ENCODE data around the gene RNF220.

The RNF220 gene

GRCh38 chr1:44640200-44640853 is 235.3 kb downstream of the RNF220 start:
- Histone ChIP-seq H2AFZ (ENCODE audit: insufficient read depth, low read length, poor library complexity) (no peak overlapping the region), H2BK120ac (ENCODE audit: insufficient read depth, low read length, poor library complexity) (no peak overlapping the region), H4K91ac (ENCODE audit: low read depth, low read length) (no peak overlapping the region), H3K4me2 (ENCODE audit: low read length) (no peak overlapping the region), H3K79me2 (ENCODE audit: control insufficient read depth, insufficient read depth, low read length, poor library complexity) (no peaks in the 10 kb centered on the region), H3K14ac (ENCODE audit: low read length) (no peak overlapping the region), H2BK5ac (ENCODE audit: low read depth, low read length, poor library complexity) (no peak overlapping the region), H2AK5ac (ENCODE audit: low read length) (no peak overlapping the region), H3K18ac (ENCODE audit: low read length) (no peak overlapping the region), H3K36me3 (ENCODE audit: control insufficient read depth in 1 of 2, insufficient read depth in 2 of 2, low read length in 2 of 2) (peaks cover 71 to 85% of the 10 kb centered on the region in 2 experiments), H3K27me3 (ENCODE audit: insufficient read depth, low read length) (no peaks in the 10 kb centered on the region), H3K79me1 (ENCODE audit: low read length) (no peaks in the 10 kb centered on the region), H3K27ac (ENCODE audit: low read depth, low read length) (no peak overlapping the region), H4K12ac (ENCODE audit: low read depth, low read length) (no peak overlapping the region), H3K9ac (ENCODE audit: low read length) (no peak overlapping the region), H3K4me3 (ENCODE audit: low read depth, low read length) (no peak overlapping the region), H2BK12ac (ENCODE audit: low read length) (no peak overlapping the region), H4K8ac (ENCODE audit: low read depth, low read length) (no peak overlapping the region), H3K9me3 (ENCODE audit: insufficient read depth, low read depth, low read length) (no peaks in the 10 kb centered on the region), H3K4me1 (ENCODE audit: control insufficient read depth in 1 of 2, insufficient read depth in 2 of 2, low read length in 2 of 2) (no peaks in the 10 kb centered on the region), H3K23ac (ENCODE audit: low read length) (no peak overlapping the region), H3K4ac (ENCODE audit: low read depth, low read length) (no peak overlapping the region)
- no CpG with 5 or more reads among the region's 24 CpGs for WGBS (ENCODE audit: extremely low coverage, insufficient coverage, insufficient read length)
- DNase-seq = no peak

- H3K27me3 ChIP-seq (ENCODE audit: insufficient read depth, low read length) = no peaks in the 10 kb centered on the region
- H2AK5ac ChIP-seq (ENCODE audit: low read length) = no peak overlapping the region
- no peak overlapping the region for H2BK120ac ChIP-seq (ENCODE audit: insufficient read depth, low read length, poor library complexity)
- H4K12ac ChIP-seq (ENCODE audit: low read depth, low read length) = no peak overlapping the region
- no peak overlapping the region for H3K9ac ChIP-seq (ENCODE audit: low read length)
- H2BK12ac ChIP-seq (ENCODE audit: low read length) = no peak overlapping the region
- H3K4me2 ChIP-seq (ENCODE audit: low read length) = no peak overlapping the region
- no peak overlapping the region for H3K23ac ChIP-seq (ENCODE audit: low read length)
- no peak overlapping the region for H2AFZ ChIP-seq (ENCODE audit: insufficient read depth, low read length, poor library complexity)
- no peaks in the 10 kb centered on the region for H3K79me2 ChIP-seq (ENCODE audit: control insufficient read depth, insufficient read depth, low read length, poor library complexity)
- H3K9me3 ChIP-seq (ENCODE audit: insufficient read depth, low read depth, low read length) = no peaks in the 10 kb centered on the region
- H3K36me3 ChIP-seq (ENCODE audit: control insufficient read depth in 1 of 2, insufficient read depth in 2 of 2, low read length in 2 of 2) = peaks cover 71 to 85% of the 10 kb centered on the region in 2 experiments
- no peak overlapping the region for H3K18ac ChIP-seq (ENCODE audit: low read length)
- H3K4ac ChIP-seq (ENCODE audit: low read depth, low read length) = no peak overlapping the region
- no peak overlapping the region for H4K8ac ChIP-seq (ENCODE audit: low read depth, low read length)
- no peak overlapping the region for H3K27ac ChIP-seq (ENCODE audit: low read depth, low read length)
- WGBS (ENCODE audit: extremely low coverage, insufficient coverage, insufficient read length) = no CpG with 5 or more reads among the region's 12 CpGs
- no peak overlapping the region for H3K14ac ChIP-seq (ENCODE audit: low read length)
- no peaks in the 10 kb centered on the region for H3K4me1 ChIP-seq (ENCODE audit: control insufficient read depth in 1 of 2, insufficient read depth in 2 of 2, low read length in 2 of 2)
- DNase-seq = no peak
- H4K91ac ChIP-seq (ENCODE audit: low read depth, low read length) = no peak overlapping the region
- H3K79me1 ChIP-seq (ENCODE audit: low read length) = no peaks in the 10 kb centered on the region
- no peak overlapping the region for H3K4me3 ChIP-seq (ENCODE audit: low read depth, low read length)
- no peak overlapping the region for H2BK5ac ChIP-seq (ENCODE audit: low read depth, low read length, poor library complexity)
Observed at GRCh38 chr1:44641126-44642102, 236.4 kb downstream of the RNF220 start.

DNA sequence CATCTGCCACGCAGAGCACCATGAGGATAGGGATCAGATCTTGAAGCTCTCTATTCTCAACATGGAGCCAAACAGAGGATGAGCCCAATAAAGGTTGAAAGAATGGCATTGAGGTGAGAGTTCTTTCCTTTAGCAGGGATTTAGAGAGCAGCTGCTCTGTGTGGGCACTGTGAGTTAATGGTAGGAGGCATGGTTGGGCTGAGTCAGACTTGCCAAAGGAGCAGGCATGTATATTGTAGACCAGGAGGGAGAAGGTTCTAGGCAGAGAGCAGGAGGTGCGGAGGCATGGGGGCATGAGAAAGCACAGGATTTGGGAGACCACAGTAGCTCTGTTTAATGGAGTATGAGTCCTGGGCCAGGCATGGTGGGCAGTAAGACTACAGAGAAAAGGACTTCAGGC is 237.2 kb downstream of the RNF220 start:
- Histone ChIP-seq H3K79me1 (ENCODE audit: low read length) (no peaks in the 10 kb centered on the region), H3K18ac (ENCODE audit: low read length) (no peak overlapping the region), H3K36me3 (ENCODE audit: control insufficient read depth in 1 of 2, insufficient read depth in 2 of 2, low read length in 2 of 2) (peaks cover 68 to 82% of the 10 kb centered on the region in 2 experiments), H3K14ac (ENCODE audit: low read length) (no peak overlapping the region), H2BK12ac (ENCODE audit: low read length) (no peak overlapping the region), H4K12ac (ENCODE audit: low read depth, low read length) (no peak overlapping the region), H3K4me2 (ENCODE audit: low read length) (no peak overlapping the region), H4K8ac (ENCODE audit: low read depth, low read length) (no peak overlapping the region), H3K79me2 (ENCODE audit: control insufficient read depth, insufficient read depth, low read length, poor library complexity) (no peaks in the 10 kb centered on the region), H2AFZ (ENCODE audit: insufficient read depth, low read length, poor library complexity) (no peak overlapping the region), H3K4ac (ENCODE audit: low read depth, low read length) (no peak overlapping the region), H3K23ac (ENCODE audit: low read length) (no peak overlapping the region), H2BK120ac (ENCODE audit: insufficient read depth, low read length, poor library complexity) (no peak overlapping the region), H3K9ac (ENCODE audit: low read length) (no peak overlapping the region), H3K4me1 (ENCODE audit: control insufficient read depth in 1 of 2, insufficient read depth in 2 of 2, low read length in 2 of 2) (no peaks in the 10 kb centered on the region), H3K27ac (ENCODE audit: low read depth, low read length) (no peak overlapping the region), H2BK5ac (ENCODE audit: low read depth, low read length, poor library complexity) (no peak overlapping the region), H2AK5ac (ENCODE audit: low read length) (no peak overlapping the region), H3K9me3 (ENCODE audit: insufficient read depth, low read depth, low read length) (no peaks in the 10 kb centered on the region), H3K27me3 (ENCODE audit: insufficient read depth, low read length) (no peaks in the 10 kb centered on the region), H3K4me3 (ENCODE audit: low read depth, low read length) (peak overlapping the region; percentile 19), H4K91ac (ENCODE audit: low read depth, low read length) (no peak overlapping the region)
- no CpG with 5 or more reads among the region's 2 CpGs for WGBS (ENCODE audit: extremely low coverage, insufficient coverage, insufficient read length)
- no peak for DNase-seq

DNA sequence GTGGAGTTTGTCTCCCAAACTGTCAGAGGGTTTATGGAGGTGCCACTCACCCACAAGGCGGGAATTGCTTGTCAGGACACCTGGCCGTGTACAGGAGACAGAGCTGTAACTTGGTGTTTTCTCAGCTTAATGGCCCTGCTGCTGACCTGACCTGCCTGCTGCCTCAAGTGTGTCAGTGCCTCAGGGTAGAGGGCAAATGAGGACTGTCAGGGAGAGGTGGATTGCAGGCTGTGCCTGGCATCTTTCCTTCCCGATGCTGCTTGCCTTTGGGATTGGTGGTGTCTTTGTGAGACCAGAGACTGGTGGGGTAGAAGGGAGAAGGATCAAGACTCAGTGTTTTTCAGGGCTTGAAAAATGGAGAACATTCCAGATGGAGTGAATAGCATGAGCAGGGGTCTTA is 237.9 kb downstream of the RNF220 start:
- Histone ChIP-seq H3K27ac (ENCODE audit: low read depth, low read length) (no peak overlapping the region), H3K79me2 (ENCODE audit: control insufficient read depth, insufficient read depth, low read length, poor library complexity) (no peaks in the 10 kb centered on the region), H2BK12ac (ENCODE audit: low read length) (no peak overlapping the region), H3K23ac (ENCODE audit: low read length) (no peak overlapping the region), H2AK5ac (ENCODE audit: low read length) (no peak overlapping the region), H3K9me3 (ENCODE audit: insufficient read depth, low read depth, low read length) (no peaks in the 10 kb centered on the region), H3K4me3 (ENCODE audit: low read depth, low read length) (peak overlapping the region; percentile 19), H3K4ac (ENCODE audit: low read depth, low read length) (no peak overlapping the region), H3K27me3 (ENCODE audit: insufficient read depth, low read length) (no peaks in the 10 kb centered on the region), H3K4me2 (ENCODE audit: low read length) (no peak overlapping the region), H4K91ac (ENCODE audit: low read depth, low read length) (no peak overlapping the region), H2BK5ac (ENCODE audit: low read depth, low read length, poor library complexity) (no peak overlapping the region), H3K9ac (ENCODE audit: low read length) (no peak overlapping the region), H4K12ac (ENCODE audit: low read depth, low read length) (no peak overlapping the region), H3K36me3 (ENCODE audit: control insufficient read depth in 1 of 2, insufficient read depth in 2 of 2, low read length in 2 of 2) (peaks cover 65 to 82% of the 10 kb centered on the region in 2 experiments), H3K4me1 (ENCODE audit: control insufficient read depth in 1 of 2, insufficient read depth in 2 of 2, low read length in 2 of 2) (no peaks in the 10 kb centered on the region), H3K14ac (ENCODE audit: low read length) (no peak overlapping the region), H3K18ac (ENCODE audit: low read length) (no peak overlapping the region), H4K8ac (ENCODE audit: low read depth, low read length) (no peak overlapping the region), H3K79me1 (ENCODE audit: low read length) (no peaks in the 10 kb centered on the region), H2AFZ (ENCODE audit: insufficient read depth, low read length, poor library complexity) (no peak overlapping the region), H2BK120ac (ENCODE audit: insufficient read depth, low read length, poor library complexity) (no peak overlapping the region)
- WGBS (ENCODE audit: extremely low coverage, insufficient coverage, insufficient read length) = no CpG with 5 or more reads among the region's 3 CpGs
- no peak for DNase-seq

All from trophoblast cell (in vitro differentiated cells and primary cell).